ENCODE measurements around the gene SLC4A2.

Gene SLC4A2

DNA sequence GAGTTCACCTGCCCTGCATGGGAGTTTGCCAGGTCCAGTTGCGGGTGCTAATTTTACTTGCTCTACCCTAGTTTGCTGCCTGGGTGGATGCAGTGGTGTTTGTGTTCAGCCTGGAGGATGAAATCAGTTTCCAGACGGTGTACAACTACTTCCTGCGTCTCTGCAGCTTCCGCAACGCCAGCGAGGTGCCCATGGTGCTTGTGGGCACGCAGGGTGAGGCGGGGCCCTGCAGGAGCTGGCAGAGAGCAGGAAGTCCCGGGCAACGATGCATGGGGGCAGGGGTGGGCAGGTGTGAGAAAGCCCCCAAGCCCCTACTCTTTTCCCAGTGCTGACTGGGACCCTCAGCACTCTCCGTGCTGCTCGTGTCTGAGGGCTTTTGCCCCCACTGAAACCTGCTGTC lies 58.2 kb downstream of the SLC4A2 start:
- Histone ChIP-seq H3K4me1 (peaks cover 12 to 35% (median 22%) of the 10 kb centered on the region in 10 experiments; a peak in 18 of 20 replicates), H3K4me2 (peak overlapping the region in 8 of 11 experiments; percentile 10 to 53 (median 36); a peak in 13 of 22 replicates), H3K9ac (peak overlapping the region in 4 of 11 experiments; percentile 8 to 51 (median 27); a peak in 4 of 22 replicates), H3K27me3 (peaks cover 6 to 37% (median 24%) of the 10 kb centered on the region in 11 experiments; a peak in 19 of 22 replicates), H3K27ac (no peak overlapping the region; a peak in 1 of 22 replicates), H4K20me1 (peaks cover 75 to 100% (median 97%) of the 10 kb centered on the region in 11 experiments), H3K36me3 (peaks cover 20 to 92% (median 54%) of the 10 kb centered on the region in 11 experiments), H3K4me3 (no peak overlapping the region), H3K9me3 (replicated peaks in 1 of 11) (no peaks in the 10 kb centered on the region)
- TF ChIP-seq Cebpa-rat (IDR thresholded peaks at IDR 0.05): no peak

DNA sequence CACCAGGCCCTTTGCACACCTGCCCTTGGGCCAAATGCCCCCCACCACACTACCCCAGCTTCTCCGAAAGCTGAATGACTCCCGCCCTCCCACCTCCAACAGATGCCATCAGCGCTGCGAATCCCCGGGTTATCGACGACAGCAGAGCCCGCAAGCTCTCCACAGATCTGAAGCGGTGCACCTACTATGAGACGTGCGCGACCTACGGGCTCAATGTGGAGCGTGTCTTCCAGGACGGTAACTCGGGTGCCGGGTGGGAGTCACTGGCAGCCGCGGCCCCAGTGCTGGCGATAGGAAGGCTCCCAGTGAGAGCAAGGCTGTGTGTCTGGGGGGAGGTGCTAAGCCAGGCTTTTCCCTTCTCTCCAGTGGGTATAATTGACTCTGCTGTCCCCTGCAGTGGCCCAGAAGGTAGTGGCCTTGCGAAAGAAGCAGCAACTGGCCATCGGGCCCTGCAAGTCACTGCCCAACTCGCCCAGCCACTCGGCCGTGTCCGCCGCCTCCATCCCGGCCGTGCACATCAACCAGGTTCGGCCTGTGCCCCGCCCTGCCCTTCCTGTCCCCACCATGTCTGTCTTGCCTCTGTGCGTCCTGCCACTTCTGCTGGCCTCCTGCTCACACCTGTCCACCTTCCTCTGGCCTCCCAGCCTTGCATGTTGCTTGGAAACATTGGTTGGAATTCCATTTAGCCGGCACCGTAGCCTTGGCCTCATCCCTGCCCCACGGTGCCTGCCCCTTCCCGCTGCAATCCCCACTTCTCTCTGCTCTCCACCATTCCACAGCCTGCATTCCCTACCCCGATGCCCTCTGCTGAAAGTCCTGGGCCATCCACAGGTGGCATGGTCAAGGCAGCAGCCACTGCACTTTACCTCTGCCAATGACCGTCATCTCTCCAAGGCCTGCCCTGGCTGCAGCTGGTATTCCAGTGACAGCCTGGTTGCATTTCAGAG lies 59.0 kb downstream of the SLC4A2 start:
- H3K27me3 ChIP-seq: peaks cover 6 to 33% (median 24%) of the 10 kb centered on the region in 11 experiments; a peak in 19 of 22 replicates
- no peak overlapping the region for H3K4me2 ChIP-seq
- no peak overlapping the region for H3K4me3 ChIP-seq
- H3K27ac ChIP-seq: no peak overlapping the region
- H3K36me3 ChIP-seq: peaks cover 20 to 92% (median 62%) of the 10 kb centered on the region in 11 experiments
- no peaks in the 10 kb centered on the region for H3K9me3 ChIP-seq (replicated peaks in 1 of 11)
- H3K4me1 ChIP-seq: peaks cover 12 to 33% (median 22%) of the 10 kb centered on the region in 10 experiments; a peak in 18 of 20 replicates
- no peak for TF ChIP-seq Cebpa-rat (IDR thresholded peaks at IDR 0.05)
- H4K20me1 ChIP-seq: peaks cover 68 to 100% (median 97%) of the 10 kb centered on the region in 11 experiments
- no peak overlapping the region for H3K9ac ChIP-seq

GRCh38 chr7:151119055-151119415 lies 59.6 kb downstream of the SLC4A2 start:
- peaks cover 20 to 92% (median 64%) of the 10 kb centered on the region in 11 experiments for H3K36me3 ChIP-seq

GRCh38 chr7:151119902-151120301 lies 60.5 kb downstream of the SLC4A2 start:
- no peak overlapping the region for H3K27ac ChIP-seq
- peaks cover 28 to 95% (median 66%) of the 10 kb centered on the region in 11 experiments for H3K36me3 ChIP-seq
- H3K4me1 ChIP-seq: peaks cover 12 to 32% (median 22%) of the 10 kb centered on the region in 10 experiments; a peak in 18 of 20 replicates

More at GRCh38 chr7:151119055-151119415, 59.6 kb downstream of the SLC4A2 start:
- H4K20me1 ChIP-seq: peaks cover 64 to 100% (median 94%) of the 10 kb centered on the region in 11 experiments
- H3K4me2 ChIP-seq: no peak overlapping the region
- no peak overlapping the region for H3K9ac ChIP-seq
- peaks cover 12 to 28% (median 22%) of the 10 kb centered on the region in 10 experiments; a peak in 18 of 20 replicates for H3K4me1 ChIP-seq
- H3K27me3 ChIP-seq: peaks cover 6 to 27% (median 23%) of the 10 kb centered on the region in 11 experiments; a peak in 19 of 22 replicates
- no peak for TF ChIP-seq Cebpa-rat (IDR thresholded peaks at IDR 0.05)
- no peak overlapping the region for H3K4me3 ChIP-seq
- H3K9me3 ChIP-seq (replicated peaks in 1 of 11): no peaks in the 10 kb centered on the region
- H3K27ac ChIP-seq: no peak overlapping the region

GRCh38 chr7:151120896-151121295 lies 61.5 kb downstream of the SLC4A2 start:
- H3K27ac ChIP-seq: no peak overlapping the region
- peaks cover 0 to 9% (median 4%) of the 10 kb centered on the region in 11 experiments; a peak in 17 of 22 replicates for H3K27me3 ChIP-seq
- H3K4me2 ChIP-seq: no peak overlapping the region
- H3K9ac ChIP-seq: no peak overlapping the region
- H4K20me1 ChIP-seq: peaks cover 59 to 100% (median 91%) of the 10 kb centered on the region in 11 experiments
- H3K9me3 ChIP-seq (replicated peaks in 1 of 11): no peaks in the 10 kb centered on the region
- peaks cover 28 to 100% (median 76%) of the 10 kb centered on the region in 11 experiments for H3K36me3 ChIP-seq
- peaks cover 12 to 37% (median 19%) of the 10 kb centered on the region in 10 experiments; a peak in 18 of 20 replicates for H3K4me1 ChIP-seq
- no peak for TF ChIP-seq Cebpa-rat (IDR thresholded peaks at IDR 0.05)
- H3K4me3 ChIP-seq: no peak overlapping the region

More at GRCh38 chr7:151119902-151120301, 60.5 kb downstream of the SLC4A2 start:
- no peak for TF ChIP-seq Cebpa-rat (IDR thresholded peaks at IDR 0.05)
- Histone ChIP-seq H3K9ac (no peak overlapping the region), H3K9me3 (replicated peaks in 1 of 11) (no peaks in the 10 kb centered on the region), H4K20me1 (peaks cover 67 to 100% (median 95%) of the 10 kb centered on the region in 11 experiments), H3K27me3 (peaks cover 0 to 18% (median 14%) of the 10 kb centered on the region in 11 experiments; a peak in 18 of 22 replicates), H3K4me3 (no peak overlapping the region), H3K4me2 (no peak overlapping the region)

DNA sequence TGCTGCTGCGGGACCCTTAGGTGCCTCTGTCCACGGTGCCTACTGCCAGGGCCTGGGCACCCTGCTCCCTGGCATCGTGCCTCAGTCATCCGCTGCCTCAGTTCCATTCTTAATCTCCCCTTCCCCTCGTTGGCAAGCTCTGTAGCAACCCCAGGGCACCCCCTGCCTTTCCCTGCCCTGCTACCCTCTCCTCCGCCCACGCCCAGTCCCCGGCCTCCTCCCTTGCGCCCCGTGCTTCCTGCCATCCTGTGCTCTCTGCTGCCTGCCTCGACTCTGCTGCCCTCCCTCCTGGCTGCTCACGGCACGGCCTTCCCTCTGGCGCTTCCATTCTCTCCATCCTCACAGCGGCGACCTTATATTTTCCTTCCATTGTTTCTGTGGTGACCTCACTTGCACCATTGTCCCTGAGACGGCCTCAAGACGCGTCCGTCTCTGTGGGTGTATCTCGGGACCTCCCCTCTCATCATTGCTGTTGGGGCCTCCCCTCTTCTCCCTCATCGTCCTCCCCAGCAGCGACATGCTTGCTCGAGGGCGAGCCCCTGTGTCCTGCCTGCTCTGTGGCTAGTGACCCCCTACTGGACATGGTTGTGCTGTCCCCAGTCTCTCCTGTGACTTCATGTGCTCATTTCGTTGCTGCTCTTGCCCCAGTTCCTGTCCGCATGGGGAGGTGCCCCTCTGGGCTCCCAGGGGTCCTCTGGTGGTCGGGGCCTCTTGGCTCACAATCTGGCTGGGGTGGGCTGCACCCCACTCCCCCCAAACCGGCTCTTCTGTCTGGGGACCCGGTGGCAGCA lies 62.2 kb downstream of the SLC4A2 start:
- H4K20me1 ChIP-seq: peaks cover 52 to 100% (median 85%) of the 10 kb centered on the region in 11 experiments
- no peak overlapping the region; a peak in 1 of 22 replicates for H3K9ac ChIP-seq
- no peak for TF ChIP-seq Cebpa-rat (IDR thresholded peaks at IDR 0.05)
- H3K36me3 ChIP-seq: peaks cover 28 to 98% (median 78%) of the 10 kb centered on the region in 11 experiments
- H3K27ac ChIP-seq: no peak overlapping the region
- H3K4me3 ChIP-seq: no peak overlapping the region
- H3K27me3 ChIP-seq: peaks cover 0 to 2% (median 0%) of the 10 kb centered on the region in 11 experiments; a peak in 3 of 22 replicates
- no peaks in the 10 kb centered on the region for H3K9me3 ChIP-seq (replicated peaks in 1 of 11)
- no peak overlapping the region for H3K4me2 ChIP-seq
- H3K4me1 ChIP-seq: peaks cover 11 to 33% (median 17%) of the 10 kb centered on the region in 10 experiments; a peak in 18 of 20 replicates

DNA sequence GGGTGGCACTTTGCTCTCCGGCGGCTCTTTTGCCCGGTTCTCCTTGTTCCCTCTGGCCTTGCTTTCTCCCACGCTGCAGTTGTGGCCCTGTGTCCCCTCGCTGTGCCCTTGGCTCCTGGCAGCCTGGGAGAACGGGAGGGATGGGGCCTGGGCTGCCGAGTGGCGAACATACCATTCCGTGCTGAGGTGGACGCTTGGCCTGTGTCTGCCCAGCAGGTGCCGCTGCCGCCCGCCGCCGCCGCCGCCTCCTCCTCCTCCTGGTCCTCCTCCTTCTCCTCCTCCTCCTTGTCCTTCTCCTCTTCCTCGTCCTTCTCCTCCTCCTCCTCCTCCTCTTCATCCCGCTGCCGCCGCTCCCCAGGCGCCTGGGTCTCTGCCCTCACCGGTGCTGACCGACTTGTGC lies 62.9 kb downstream of the SLC4A2 start:
- no peak for TF ChIP-seq Cebpa-rat (IDR thresholded peaks at IDR 0.05)
- Histone ChIP-seq H3K4me3 (no peak overlapping the region), H3K27ac (no peak overlapping the region), H3K9me3 (replicated peaks in 1 of 11) (no peaks in the 10 kb centered on the region), H3K4me1 (peaks cover 4 to 26% (median 10%) of the 10 kb centered on the region in 10 experiments; a peak in 18 of 20 replicates), H3K27me3 (no peaks in the 10 kb centered on the region), H4K20me1 (peaks cover 45 to 100% (median 85%) of the 10 kb centered on the region in 11 experiments), H3K36me3 (peaks cover 28 to 98% (median 78%) of the 10 kb centered on the region in 11 experiments), H3K4me2 (no peak overlapping the region), H3K9ac (no peak overlapping the region)

- Histone ChIP-seq H3K4me2 (no peak overlapping the region), H3K27me3 (no peaks in the 10 kb centered on the region)
Measured at GRCh38 chr7:151122796-151123157, 63.4 kb downstream of the SLC4A2 start.

More at GRCh38 chr7:151122796-151123157, 63.4 kb downstream of the SLC4A2 start:
- Histone ChIP-seq H3K9me3 (replicated peaks in 1 of 11) (no peaks in the 10 kb centered on the region), H4K20me1 (peaks cover 45 to 100% (median 85%) of the 10 kb centered on the region in 11 experiments), H3K9ac (no peak overlapping the region), H3K4me1 (peaks cover 0 to 21% (median 5%) of the 10 kb centered on the region in 10 experiments; a peak in 12 of 20 replicates), H3K36me3 (peaks cover 28 to 98% (median 80%) of the 10 kb centered on the region in 11 experiments), H3K4me3 (no peak overlapping the region), H3K27ac (no peak overlapping the region)
- no peak for TF ChIP-seq Cebpa-rat (IDR thresholded peaks at IDR 0.05)

All from BLaER1 treated with 17β-estradiol and CSF1 and Interleukin-3, amounts not matched to agents 10 nM and 100 nM (cell line).